Left lung (tissue), 10 donors: ENCODE results near the gene ALCAM. TPM values are rescaled to one million over a fixed set of nuclear protein-coding genes. Genes with fewer than 3 reads are reported as not detected.

Experiments
- ATAC-seq: fragments of 200-7000 bp; cut with Tn5 transposase; one replicate; pipeline ENCODE4 v1.9.1; 2020; ENCODE audit warnings: moderate library complexity
- DNase-seq, 4 donors: peaks; one replicate each; pipeline ENCODE4 v3.0.0-alpha.2; 2013 to 2020
- H3K27ac ChIP-seq, 2 donors: fragments of 200-600 bp; sonication (generic) in 1 of 2; one replicate each; pipeline versions ENCODE4 v1.5.0 to v1.8.0; 2020 to 2021
- H3K27me3 ChIP-seq, 2 donors: fragments of 200-600 bp; sonication (generic) in 1 of 2; one replicate each; pipeline versions ENCODE4 v1.5.0 to v1.8.0; 2020 to 2021
- H3K36me3 ChIP-seq, 2 donors: fragments of 200-600 bp; sonication (generic) in 1 of 2; one replicate each; pipeline versions ENCODE4 v1.5.0 to v1.8.0; 2020 to 2021
- H3K4me1 ChIP-seq, 2 donors: fragments of 200-600 bp; one replicate each; pipeline ENCODE4 v1.8.0; 2021
- H3K4me3 ChIP-seq, 2 donors: fragments of 200-600 bp; sonication (generic) in 1 of 2; one replicate each; pipeline versions ENCODE4 v1.5.0 to v1.8.0; 2020 to 2021; ENCODE audit warnings: mild to moderate bottlenecking in 1 of 2
- H3K9me3 ChIP-seq, 2 donors: fragments of 200-600 bp; sonication (generic) in 1 of 2; one replicate each; pipeline versions ENCODE4 v1.5.0 to v1.8.0; 2020 to 2021
- intact Hi-C, 2 donors: fragments of 100-400 bp; cut with DNase I; formaldehyde crosslinking; loops; one replicate each; pipeline versions ENCODE4 v1.11.2 to v1.14.2; 2022
- polyA plus RNA-seq, 6 donors: library from polyadenylated mRNA; unstranded; fragments of 120-200 nt; gene quantifications; one replicate each; pipeline ENCODE4 v1.2.1, GENCODE V29; 2013; ENCODE audit not compliant: insufficient read length in 6 of 6
- total RNA-seq, 2 donors: library from RNA; stranded (reverse); fragmentation: NEBNext Ultra II Directional; extraction: Animal tissue kit (Norgen Biotek cat#: 25700); gene quantifications; one replicate each; pipeline ENCODE4 v1.2.1, GENCODE V29; 2021
- TF ChIP-seq, protein P1 (sequence below), 2 donors: fragments of 200-600 bp; sonication (generic) in 1 of 2; IDR thresholded peaks; one replicate each; pipeline versions ENCODE4 v1.5.0 to v1.8.0; 2021; ENCODE audit warnings: antibody characterized with exemption in 2 of 2
- donor health status: DM: no; HTN: yes; CAD: no.
- donor health status: DM: no; HTN: no; CAD: no.

ALCAM gene
- total and polyA plus RNA-seq, 8 donors: 84.2 to 170 (median 127) TPM

- H3K4me1 ChIP-seq: no peaks in the 10 kb centered on the region
- ATAC-seq: no peak
- DNase-seq: no peak
- H3K36me3 ChIP-seq: no peaks in the 10 kb centered on the region
- intact Hi-C loops: no loop called here
- H3K9me3 ChIP-seq: no peaks in the 10 kb centered on the region
- no peaks in the 10 kb centered on the region for H3K27me3 ChIP-seq
- H3K4me3 ChIP-seq: no peak overlapping the region
- no peak overlapping the region for H3K27ac ChIP-seq
- TF ChIP-seq, protein P1, sequence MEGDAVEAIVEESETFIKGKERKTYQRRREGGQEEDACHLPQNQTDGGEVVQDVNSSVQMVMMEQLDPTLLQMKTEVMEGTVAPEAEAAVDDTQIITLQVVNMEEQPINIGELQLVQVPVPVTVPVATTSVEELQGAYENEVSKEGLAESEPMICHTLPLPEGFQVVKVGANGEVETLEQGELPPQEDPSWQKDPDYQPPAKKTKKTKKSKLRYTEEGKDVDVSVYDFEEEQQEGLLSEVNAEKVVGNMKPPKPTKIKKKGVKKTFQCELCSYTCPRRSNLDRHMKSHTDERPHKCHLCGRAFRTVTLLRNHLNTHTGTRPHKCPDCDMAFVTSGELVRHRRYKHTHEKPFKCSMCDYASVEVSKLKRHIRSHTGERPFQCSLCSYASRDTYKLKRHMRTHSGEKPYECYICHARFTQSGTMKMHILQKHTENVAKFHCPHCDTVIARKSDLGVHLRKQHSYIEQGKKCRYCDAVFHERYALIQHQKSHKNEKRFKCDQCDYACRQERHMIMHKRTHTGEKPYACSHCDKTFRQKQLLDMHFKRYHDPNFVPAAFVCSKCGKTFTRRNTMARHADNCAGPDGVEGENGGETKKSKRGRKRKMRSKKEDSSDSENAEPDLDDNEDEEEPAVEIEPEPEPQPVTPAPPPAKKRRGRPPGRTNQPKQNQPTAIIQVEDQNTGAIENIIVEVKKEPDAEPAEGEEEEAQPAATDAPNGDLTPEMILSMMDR (IDR thresholded peaks at IDR 0.05): no peak
Observed at GRCh38 chr3:105616374-105617121, 249.8 kb downstream of the ALCAM start.

DNA sequence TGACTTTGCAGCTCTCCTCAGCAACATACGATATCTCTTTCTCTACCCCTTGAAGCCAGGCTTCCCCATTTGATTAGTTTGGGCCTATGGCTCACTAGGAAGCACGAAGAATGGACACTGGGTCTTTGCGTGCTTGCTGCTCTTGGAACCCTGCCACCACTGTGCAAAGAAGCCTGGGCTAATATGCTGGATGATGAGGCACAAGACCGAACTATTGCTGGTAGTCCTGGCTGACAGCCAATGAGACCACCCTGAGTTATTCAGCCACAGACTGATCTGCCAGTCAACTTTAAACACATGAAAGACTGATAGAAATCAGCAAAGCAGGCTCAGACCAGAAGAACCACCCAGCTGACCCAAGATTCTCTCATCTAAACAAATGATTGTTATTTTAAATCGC is 251.8 kb downstream of the ALCAM start:
- ATAC-seq (no peak), DNase-seq (no peak)
- intact Hi-C loops: no loop called here

DNA sequence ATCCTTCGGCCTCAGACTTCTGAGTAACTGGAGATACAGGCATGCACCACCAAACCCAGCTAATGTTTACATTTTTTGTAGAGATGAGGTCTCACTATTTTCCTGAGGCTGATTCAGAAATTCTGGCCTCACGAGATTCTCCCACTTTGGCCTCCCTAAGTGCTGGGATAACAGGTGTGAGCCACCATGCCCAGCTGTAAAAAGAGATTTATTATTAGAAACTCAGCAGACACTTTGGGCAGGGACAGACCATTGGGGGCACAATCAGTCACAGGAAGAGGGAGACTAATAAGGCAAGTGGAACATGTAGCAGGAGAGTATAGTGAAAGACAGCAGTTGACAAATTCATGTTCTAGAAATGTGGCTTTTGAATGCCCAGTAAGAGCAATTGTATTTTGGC is 252.9 kb downstream of the ALCAM start:
- H3K4me1 ChIP-seq: no peaks in the 10 kb centered on the region
- ATAC-seq (no peak), DNase-seq (no peak)
- H3K9me3 ChIP-seq: no peaks in the 10 kb centered on the region
- H3K27ac ChIP-seq: no peak overlapping the region
- H3K27me3 ChIP-seq: no peaks in the 10 kb centered on the region
- TF ChIP-seq, protein P1 (IDR thresholded peaks at IDR 0.05): no peak
- H3K36me3 ChIP-seq: no peaks in the 10 kb centered on the region
- intact Hi-C loops: no loop called here
- no peak overlapping the region for H3K4me3 ChIP-seq

More for the DNA sequence above, 251.8 kb downstream of the ALCAM start:
- no peak overlapping the region for H3K27ac ChIP-seq
- no peaks in the 10 kb centered on the region for H3K4me1 ChIP-seq
- no peaks in the 10 kb centered on the region for H3K27me3 ChIP-seq
- no peaks in the 10 kb centered on the region for H3K36me3 ChIP-seq
- H3K4me3 ChIP-seq: no peak overlapping the region
- no peaks in the 10 kb centered on the region for H3K9me3 ChIP-seq
- TF ChIP-seq, protein P1 (IDR thresholded peaks at IDR 0.05): no peak

GRCh38 chr3:105620236-105620635 is 253.5 kb downstream of the ALCAM start:
- Histone ChIP-seq H3K27ac (no peak overlapping the region), H3K36me3 (no peaks in the 10 kb centered on the region), H3K4me1 (no peaks in the 10 kb centered on the region), H3K4me3 (no peak overlapping the region), H3K9me3 (no peaks in the 10 kb centered on the region), H3K27me3 (no peaks in the 10 kb centered on the region)
- TF ChIP-seq, protein P1 (IDR thresholded peaks at IDR 0.05): no peak
- intact Hi-C loops: no loop called here
- no peak for ATAC-seq
- DNase-seq: no peak

GRCh38 chr3:105622169-105622568 is 255.5 kb downstream of the ALCAM start:
- H3K9me3 ChIP-seq: no peaks in the 10 kb centered on the region
- no peaks in the 10 kb centered on the region for H3K36me3 ChIP-seq
- DNase-seq (no peak), ATAC-seq (no peak)
- H3K4me1 ChIP-seq: no peaks in the 10 kb centered on the region
- no peaks in the 10 kb centered on the region for H3K27me3 ChIP-seq
- no peak overlapping the region for H3K27ac ChIP-seq
- intact Hi-C loops: no loop called here
- TF ChIP-seq, protein P1 (IDR thresholded peaks at IDR 0.05): no peak
- H3K4me3 ChIP-seq: no peak overlapping the region
